ENCODE results near the gene KRTAP4-1. TPM values are rescaled to one million over a fixed set of nuclear protein-coding genes. Genes with fewer than 3 reads are reported as not detected.

The KRTAP4-1 gene
- total RNA-seq, 4 donors from 2014 or later: not detected

GRCh38 chr17:41177727-41178271 is 6.9 kb downstream of the KRTAP4-1 start, which contains the start of gene KRTAP4-2:
Gene KRTAP4-2, minus strand, starts transcription at chr17:41178221. Its CDS starts 57 bp downstream, at chr17:41178164.
- no peak for DNase-seq (ENCODE audit: extremely low spot score)
- H3K27ac ChIP-seq (replicated peaks in 1 of 4): no peak within 1 kb of the TSS
- H3K27me3 ChIP-seq: peaks cover 0 to 6% (median 2%) of the 10 kb centered on the region in 4 donors
- no peak within 1 kb of the TSS for H3K4me3 ChIP-seq
- 66% methylated on average over 7 of the region's 7 CpGs for WGBS
- no peaks in the 10 kb centered on the region for H3K4me1 ChIP-seq
- no peak for TF ChIP-seq POLR2A (IDR thresholded peaks at IDR 0.05; ENCODE audit: low read depth)
- TF ChIP-seq EP300 (IDR thresholded peaks at IDR 0.05): no peak
- no peak for TF ChIP-seq CTCF (IDR thresholded peaks at IDR 0.05)
- no peak for TF ChIP-seq POLR2AphosphoS5 (IDR thresholded peaks at IDR 0.05)
- intact Hi-C loops (cut with DNase I): no loop called here
- H3K36me3 ChIP-seq: no peaks in the 10 kb centered on the region
- H3K9me3 ChIP-seq: no peaks in the 10 kb centered on the region

- intact Hi-C loops (cut with DNase I): no loop called here
- no peaks in the 10 kb centered on the region for H3K9me3 ChIP-seq
- no peak overlapping the region for H3K4me3 ChIP-seq
- TF ChIP-seq POLR2A (IDR thresholded peaks at IDR 0.05; ENCODE audit: low read depth): no peak
- no peak for TF ChIP-seq EP300 (IDR thresholded peaks at IDR 0.05)
- no peak for TF ChIP-seq CTCF (IDR thresholded peaks at IDR 0.05)
- no peak for TF ChIP-seq POLR2AphosphoS5 (IDR thresholded peaks at IDR 0.05)
- DNase-seq (ENCODE audit: extremely low spot score): no peak
- peaks cover 0 to 6% (median 2%) of the 10 kb centered on the region in 4 donors for H3K27me3 ChIP-seq
- WGBS: 86% methylated on average over 3 of the region's 3 CpGs
- H3K27ac ChIP-seq (replicated peaks in 1 of 4): no peak overlapping the region
- H3K36me3 ChIP-seq: no peaks in the 10 kb centered on the region
- H3K4me1 ChIP-seq: no peaks in the 10 kb centered on the region
Observed at GRCh38 chr17:41176744-41177387, 7.8 kb downstream of the KRTAP4-1 start.

- 79% methylated on average over 2 of the region's 2 CpGs for WGBS
- H3K4me3 ChIP-seq: no peak overlapping the region
- no peaks in the 10 kb centered on the region for H3K9me3 ChIP-seq
- no peaks in the 10 kb centered on the region for H3K36me3 ChIP-seq
- no peak for TF ChIP-seq CTCF (IDR thresholded peaks at IDR 0.05)
- TF ChIP-seq POLR2A (IDR thresholded peaks at IDR 0.05; ENCODE audit: low read depth): no peak
- no peak for TF ChIP-seq EP300 (IDR thresholded peaks at IDR 0.05)
- TF ChIP-seq POLR2AphosphoS5 (IDR thresholded peaks at IDR 0.05): no peak
- H3K27ac ChIP-seq (replicated peaks in 1 of 4): no peak overlapping the region
- intact Hi-C loops (cut with DNase I): no loop called here
- DNase-seq (ENCODE audit: extremely low spot score): no peak
- no peaks in the 10 kb centered on the region for H3K4me1 ChIP-seq
- peaks cover 0 to 6% (median 2%) of the 10 kb centered on the region in 4 donors for H3K27me3 ChIP-seq
Observed at GRCh38 chr17:41171886-41172285, 12.8 kb downstream of the KRTAP4-1 start.

GRCh38 chr17:41168121-41168520 is 16.6 kb downstream of the KRTAP4-1 start, which contains the start of gene KRTAP4-3:
Gene KRTAP4-3, minus strand, starts transcription at chr17:41168221. Its CDS starts 49 bp downstream, at chr17:41168172.
- Histone ChIP-seq H3K4me3 (no peak within 1 kb of the TSS), H3K27me3 (peaks cover 0 to 6% (median 0%) of the 10 kb centered on the region in 4 donors), H3K9me3 (no peaks in the 10 kb centered on the region), H3K4me1 (no peaks in the 10 kb centered on the region), H3K36me3 (no peaks in the 10 kb centered on the region), H3K27ac (replicated peaks in 1 of 4) (no peak within 1 kb of the TSS)
- intact Hi-C loops (cut with DNase I): no loop called here
- DNase-seq (ENCODE audit: extremely low spot score): no peak
- WGBS: 100% methylated on average over 1 of the region's 1 CpG
- no peak for TF ChIP-seq EP300 (IDR thresholded peaks at IDR 0.05)
- TF ChIP-seq POLR2A (IDR thresholded peaks at IDR 0.05; ENCODE audit: low read depth): no peak
- TF ChIP-seq POLR2AphosphoS5 (IDR thresholded peaks at IDR 0.05): no peak
- TF ChIP-seq CTCF (IDR thresholded peaks at IDR 0.05): no peak
